Nephron progenitor cell (in vitro differentiated cells): Measurements from ENCODE around the gene ANKRD17.

Experiments
- DNase-seq: peaks from one replicate; pipeline ENCODE4 v3.0.0; 2021
- H3K27ac Mint-ChIP-seq: 2 replicates; pipeline ENCODE4 v1.8.0; 2021; ENCODE audit warnings: mild to moderate bottlenecking, moderate library complexity, mixed read lengths
- H3K27me3 Mint-ChIP-seq: 2 replicates; pipeline ENCODE4 v1.8.0; 2021; ENCODE audit warnings: mild to moderate bottlenecking, low read depth, mixed read lengths; ENCODE audit not compliant: poor library complexity
- H3K36me3 Mint-ChIP-seq: 2 replicates; pipeline ENCODE4 v1.8.0; 2021; ENCODE audit warnings: low read depth, mixed read lengths
- H3K4me1 Mint-ChIP-seq: 2 replicates; pipeline ENCODE4 v1.8.0; 2021; ENCODE audit warnings: mixed read lengths
- H3K4me3 Mint-ChIP-seq: 2 replicates; pipeline ENCODE4 v1.8.0; 2021; ENCODE audit warnings: mild to moderate bottlenecking, moderate library complexity, mixed read lengths
- H3K9me3 Mint-ChIP-seq: 2 replicates; pipeline ENCODE4 v1.8.0; 2021; ENCODE audit warnings: mild to moderate bottlenecking, moderate library complexity, mixed read lengths
- TF ChIP-seq, protein P1 (sequence below): fragments of 200-600 bp; sonication (generic); IDR thresholded peaks from 2 replicates; pipeline ENCODE4 v1.5.0; 2021; ENCODE audit warnings: antibody characterized with exemption

Gene ANKRD17

DNA sequence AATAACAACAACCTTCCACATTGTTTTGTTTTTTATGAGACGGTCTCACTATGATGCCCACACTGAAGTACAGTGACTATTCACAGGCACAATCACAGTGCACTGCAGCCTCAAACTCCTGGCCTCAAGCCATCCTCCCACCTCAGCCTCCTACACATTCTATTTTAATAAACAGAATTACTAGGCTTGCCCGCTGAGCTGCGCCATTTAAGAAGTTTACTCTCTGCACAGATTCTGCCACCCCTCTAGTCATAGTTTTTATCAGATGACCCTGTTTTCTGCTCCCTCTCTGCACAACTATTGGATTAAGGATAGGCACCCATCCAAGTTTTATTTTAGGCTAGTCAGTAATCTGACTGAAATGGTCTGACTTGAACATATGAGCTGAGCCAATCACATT lies 177.8 kb downstream of the ANKRD17 start:
- TF ChIP-seq, protein P1, sequence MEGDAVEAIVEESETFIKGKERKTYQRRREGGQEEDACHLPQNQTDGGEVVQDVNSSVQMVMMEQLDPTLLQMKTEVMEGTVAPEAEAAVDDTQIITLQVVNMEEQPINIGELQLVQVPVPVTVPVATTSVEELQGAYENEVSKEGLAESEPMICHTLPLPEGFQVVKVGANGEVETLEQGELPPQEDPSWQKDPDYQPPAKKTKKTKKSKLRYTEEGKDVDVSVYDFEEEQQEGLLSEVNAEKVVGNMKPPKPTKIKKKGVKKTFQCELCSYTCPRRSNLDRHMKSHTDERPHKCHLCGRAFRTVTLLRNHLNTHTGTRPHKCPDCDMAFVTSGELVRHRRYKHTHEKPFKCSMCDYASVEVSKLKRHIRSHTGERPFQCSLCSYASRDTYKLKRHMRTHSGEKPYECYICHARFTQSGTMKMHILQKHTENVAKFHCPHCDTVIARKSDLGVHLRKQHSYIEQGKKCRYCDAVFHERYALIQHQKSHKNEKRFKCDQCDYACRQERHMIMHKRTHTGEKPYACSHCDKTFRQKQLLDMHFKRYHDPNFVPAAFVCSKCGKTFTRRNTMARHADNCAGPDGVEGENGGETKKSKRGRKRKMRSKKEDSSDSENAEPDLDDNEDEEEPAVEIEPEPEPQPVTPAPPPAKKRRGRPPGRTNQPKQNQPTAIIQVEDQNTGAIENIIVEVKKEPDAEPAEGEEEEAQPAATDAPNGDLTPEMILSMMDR = no peak
- H3K4me3 Mint-ChIP-seq = no peak overlapping the region
- peaks cover 79% of the 10 kb centered on the region for H3K36me3 Mint-ChIP-seq
- H3K9me3 Mint-ChIP-seq = no peaks in the 10 kb centered on the region
- H3K4me1 Mint-ChIP-seq = no peaks in the 10 kb centered on the region
- H3K27me3 Mint-ChIP-seq = peaks cover 4% of the 10 kb centered on the region
- H3K27ac Mint-ChIP-seq = no peak overlapping the region
- no peak for DNase-seq

DNA sequence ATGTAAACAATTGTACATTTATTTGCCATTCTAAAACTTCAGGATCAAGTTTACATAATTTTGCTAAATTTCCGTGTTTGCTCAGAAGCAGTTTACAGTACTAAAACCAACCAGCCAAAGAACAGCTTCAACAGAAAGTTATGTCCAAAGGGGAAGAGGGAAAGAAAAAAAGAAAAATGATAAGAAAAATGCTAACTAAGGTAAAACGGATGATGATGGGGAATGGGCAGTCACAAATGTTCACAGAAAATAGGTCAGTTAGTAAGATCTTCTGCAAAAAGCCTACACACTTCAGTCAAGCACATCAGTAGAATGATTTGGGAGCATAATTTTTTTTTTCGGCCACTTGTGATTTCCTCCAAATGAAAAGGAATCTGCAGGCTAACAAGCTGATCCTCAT lies 182.8 kb downstream of the ANKRD17 start:
- TF ChIP-seq, protein P1 = no peak
- no peak for DNase-seq
- Mint-ChIP-seq H3K27ac (peak overlapping the region; percentile 36), H3K36me3 (peaks cover 63% of the 10 kb centered on the region), H3K4me1 (no peaks in the 10 kb centered on the region), H3K9me3 (no peaks in the 10 kb centered on the region), H3K4me3 (no peak overlapping the region), H3K27me3 (peaks cover 4% of the 10 kb centered on the region)

DNA sequence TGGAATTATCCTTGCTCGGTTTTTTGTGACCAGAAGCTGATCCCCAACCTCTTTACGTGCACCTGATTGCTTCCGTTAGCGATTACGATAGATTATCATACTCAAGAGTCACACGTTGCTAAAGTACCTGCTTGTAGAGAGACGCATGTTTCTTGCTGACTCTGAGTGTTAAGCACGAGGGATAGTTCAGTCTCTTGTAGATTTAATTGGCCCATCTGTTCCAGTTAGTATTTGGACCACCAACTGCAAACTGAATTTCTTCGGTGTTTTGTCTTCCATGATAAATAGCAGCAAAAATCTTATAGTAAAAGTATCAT lies 188.6 kb downstream of the ANKRD17 start:
- Mint-ChIP-seq H3K27me3 (no peaks in the 10 kb centered on the region), H3K9me3 (no peaks in the 10 kb centered on the region), H3K4me1 (peaks cover 19% of the 10 kb centered on the region), H3K4me3 (peak overlapping the region; percentile 89), H3K27ac (peak overlapping the region; percentile 94), H3K36me3 (peaks cover 20% of the 10 kb centered on the region)
- no peak for DNase-seq
- TF ChIP-seq, protein P1 = no peak

DNA sequence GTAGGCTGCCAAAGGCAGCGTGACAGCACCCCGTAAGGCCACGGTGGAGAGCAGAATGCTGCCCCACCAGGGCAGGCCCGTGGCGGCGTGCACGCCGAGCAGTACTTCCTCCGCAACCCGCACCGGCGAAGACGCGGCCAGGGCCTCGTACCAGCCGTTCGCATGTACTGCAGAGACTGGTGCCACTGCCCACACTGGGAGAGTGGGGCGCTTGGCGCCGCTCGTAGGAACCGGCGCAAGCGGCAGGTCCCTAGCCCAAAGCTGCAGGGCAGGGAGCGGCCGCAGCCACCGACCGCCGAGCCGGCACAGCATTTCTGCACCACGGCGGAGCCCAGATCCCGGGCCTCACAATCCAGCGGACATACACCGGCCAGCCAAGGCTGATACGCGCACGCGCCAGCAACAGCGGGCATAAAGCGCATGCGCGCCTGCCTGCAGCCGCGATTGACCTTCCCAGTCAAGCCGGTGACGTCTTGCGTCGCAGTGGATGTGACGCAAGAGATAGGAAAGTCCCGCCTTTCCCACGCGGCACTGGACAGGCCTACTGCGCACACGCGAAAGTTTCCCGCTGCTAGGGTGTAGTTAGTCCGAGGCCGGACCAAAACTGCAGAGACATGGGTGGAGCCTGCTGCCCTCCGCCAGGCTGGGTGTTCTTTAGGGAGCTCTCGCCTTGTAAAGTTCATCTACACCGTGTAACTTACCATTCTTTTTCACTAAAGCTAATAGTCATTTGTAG lies 189.1 kb downstream of the ANKRD17 start, which contains the start of gene COX18:
COX18 (minus strand) TSS at position 379 of the 736 bp plus-strand sequence; CDS start at position 312, 67 bp downstream.
- Mint-ChIP-seq H3K4me1 (peaks cover 19% of the 10 kb centered on the region), H3K27ac (peak within 1 kb of the TSS; percentile 94), H3K9me3 (no peaks in the 10 kb centered on the region), H3K27me3 (no peaks in the 10 kb centered on the region), H3K36me3 (peaks cover 20% of the 10 kb centered on the region), H3K4me3 (peak within 1 kb of the TSS; percentile 89)
- TF ChIP-seq, protein P1 = no peak
- peak; percentile 95 for DNase-seq

DNA sequence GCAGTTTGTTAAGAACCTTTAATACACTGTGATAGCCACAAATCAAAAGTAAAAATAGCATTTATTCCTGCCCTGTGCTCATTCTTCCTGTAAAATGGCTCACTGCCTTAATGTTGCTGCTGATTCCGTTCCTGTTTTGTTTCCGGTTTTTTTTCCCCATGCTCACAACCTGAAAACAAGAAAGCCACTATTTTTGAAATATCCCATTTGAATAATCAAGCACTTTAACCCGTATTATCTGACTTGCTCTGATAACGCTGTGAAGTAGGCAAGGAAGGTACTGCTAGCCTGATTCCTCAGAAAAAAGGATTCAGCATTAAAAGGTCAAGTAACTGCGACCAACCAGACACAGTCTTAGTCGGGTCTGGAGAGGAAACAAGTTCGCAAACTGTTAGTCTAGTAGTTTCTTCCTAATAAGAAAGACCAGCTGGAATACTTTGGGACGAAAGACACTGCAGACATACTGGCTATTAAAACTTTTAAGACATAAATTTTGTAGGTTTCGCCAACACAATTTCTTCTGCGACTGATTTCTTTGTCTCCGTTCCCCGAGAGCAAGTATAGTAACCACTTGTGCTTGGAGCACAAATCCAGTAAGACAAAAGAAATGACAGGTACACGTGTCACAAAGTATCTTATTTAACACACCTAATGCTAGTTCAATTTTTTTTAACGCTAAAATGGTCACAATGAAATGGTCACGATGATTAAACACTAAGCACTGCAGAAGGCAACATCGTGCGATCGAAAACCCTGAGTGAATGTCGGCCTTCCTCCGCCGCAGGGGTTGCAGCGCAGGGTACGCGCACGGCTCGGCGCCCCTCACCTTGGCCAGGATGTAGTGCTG lies 189.9 kb downstream of the ANKRD17 start:
- DNase-seq = no peak
- Mint-ChIP-seq H3K4me3 (peak overlapping the region; percentile 89), H3K27ac (peak overlapping the region; percentile 94), H3K4me1 (peaks cover 19% of the 10 kb centered on the region), H3K27me3 (no peaks in the 10 kb centered on the region), H3K9me3 (no peaks in the 10 kb centered on the region), H3K36me3 (peaks cover 20% of the 10 kb centered on the region)
- TF ChIP-seq, protein P1 = no peak
